CD4-positive, alpha-beta T cell treated with Interleukin-6 at 100 ng/mL for 8 hours (primary cell): ENCODE data around the gene DLX4.

ENCODE experiments used
- DNase-seq: peaks from one replicate; pipeline ENCODE4 v3.0.0-alpha.2; 2020; ENCODE audit warnings: mixed read lengths, low spot score

The DLX4 gene

DNA sequence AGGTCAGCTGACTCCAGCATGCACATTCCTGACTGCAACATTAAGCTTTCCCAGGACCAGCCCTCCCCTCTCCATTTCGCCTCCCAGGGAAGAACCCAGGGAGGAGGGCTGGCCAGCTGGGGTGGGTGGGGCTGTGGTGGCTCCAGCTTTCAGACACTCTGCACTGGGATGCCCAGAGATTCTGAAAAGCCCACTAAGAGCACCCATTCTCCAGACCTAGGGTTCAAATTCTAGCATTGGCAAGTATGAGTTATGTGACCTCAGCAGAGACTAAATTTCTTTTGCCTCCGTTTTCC lies 18.2 kb downstream of the DLX4 start:
- no peak for DNase-seq

GRCh38 chr17:49987681-49988441 lies 18.9 kb downstream of the DLX4 start:
- DNase-seq: no peak

- DNase-seq: no peak
Measured at GRCh38 chr17:49989518-49989880, 20.5 kb downstream of the DLX4 start.

GRCh38 chr17:49990331-49990730 lies 21.3 kb downstream of the DLX4 start:
- DNase-seq: no peak

- no peak for DNase-seq
Measured at GRCh38 chr17:49990921-49991320, 21.9 kb downstream of the DLX4 start.

GRCh38 chr17:49991409-49991808 lies 22.4 kb downstream of the DLX4 start:
- DNase-seq: no peak

- no peak for DNase-seq
Measured at GRCh38 chr17:49992191-49992932, 23.4 kb downstream of the DLX4 start.

- DNase-seq: no peak
Measured at GRCh38 chr17:49992933-49993422, 24.0 kb downstream of the DLX4 start.

- DNase-seq: peak; percentile 25
Measured at GRCh38 chr17:49993423-49994060, 24.6 kb downstream of the DLX4 start.

GRCh38 chr17:49994085-49995054 lies 25.4 kb downstream of the DLX4 start:
- no peak for DNase-seq

GRCh38 chr17:49995055-49995738 lies 26.2 kb downstream of the DLX4 start, which contains the start of gene DLX3:
Gene DLX3 (minus strand): TSS chr17:49995224. CDS start chr17:49994998, 226 bp downstream.
- DNase-seq: no peak

DNA sequence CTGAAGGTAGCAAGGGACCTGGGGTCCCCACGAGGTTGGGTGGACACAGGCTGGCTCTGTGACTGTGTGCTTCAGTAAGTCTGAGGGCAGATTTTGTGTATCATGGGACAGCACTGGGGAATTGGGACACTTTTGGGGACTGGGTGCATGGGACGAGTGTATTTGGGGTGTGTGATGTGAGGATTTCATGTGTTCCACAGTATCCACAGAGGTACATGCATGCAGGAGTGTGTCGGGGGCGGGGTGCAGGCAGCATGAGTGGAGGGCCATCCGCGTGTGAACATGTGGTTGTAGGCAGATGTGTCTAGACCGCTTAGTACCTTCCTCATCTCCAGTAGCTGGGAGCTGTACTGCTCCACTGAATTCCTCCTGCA lies 27.1 kb downstream of the DLX4 start:
- no peak for DNase-seq

DNA sequence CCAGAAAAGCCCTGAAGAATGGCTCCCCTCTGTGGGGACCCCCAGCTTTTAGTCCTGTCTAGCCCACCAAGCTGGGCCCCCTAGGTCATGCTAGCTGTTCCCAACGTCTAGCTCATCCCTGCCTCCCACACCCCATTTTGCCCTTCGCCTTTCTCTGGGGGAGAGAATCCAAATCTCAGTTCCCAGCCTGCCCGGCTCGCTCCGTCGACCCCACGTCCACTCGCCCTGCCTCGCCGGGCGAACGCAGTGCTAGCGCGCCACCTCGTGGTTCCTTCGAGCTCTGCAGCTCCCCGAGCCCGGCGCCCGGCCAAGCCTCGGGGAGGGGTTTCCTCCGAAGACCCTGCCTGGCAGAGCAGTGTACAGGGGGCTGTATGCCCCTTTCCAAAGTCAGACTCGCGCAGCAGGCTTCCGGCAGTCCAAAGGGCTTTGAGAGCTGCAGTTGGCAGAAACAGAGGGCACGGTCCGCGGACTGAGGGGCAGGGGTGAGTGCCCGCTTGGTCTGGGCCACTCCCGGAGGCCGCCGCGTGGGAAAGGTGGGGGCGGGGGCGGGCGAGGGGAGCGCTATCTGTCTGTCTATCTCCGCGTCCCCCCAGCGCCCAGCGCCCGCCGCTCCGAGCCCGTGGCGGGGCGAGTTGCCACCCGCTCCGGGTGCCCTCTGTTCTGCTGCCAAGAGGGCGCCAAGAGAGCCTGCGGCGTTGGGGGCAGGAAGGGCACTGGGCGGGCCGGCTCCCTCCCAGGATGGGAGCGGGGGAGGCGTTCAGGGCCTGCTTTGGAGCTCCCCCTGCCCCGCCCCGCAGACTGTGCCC lies 27.7 kb downstream of the DLX4 start:
- peak; percentile 47 for DNase-seq

DNA sequence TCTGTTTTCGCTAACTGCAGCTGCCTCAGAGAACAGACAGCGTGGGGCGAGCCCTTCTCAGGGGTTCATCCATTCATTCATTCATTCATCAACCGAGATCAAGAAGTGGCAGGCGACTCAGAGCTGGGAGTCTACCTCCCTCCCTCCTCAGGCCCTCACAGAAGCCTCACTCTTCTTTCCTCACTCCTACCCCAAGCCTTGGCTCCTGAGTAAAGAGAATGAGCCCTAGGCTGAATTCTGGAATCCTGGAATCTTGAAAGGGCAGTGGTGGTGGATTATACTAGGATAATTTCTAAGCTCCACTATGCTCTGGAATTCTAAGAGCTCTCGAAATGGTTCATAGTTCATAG lies 28.3 kb downstream of the DLX4 start:
- DNase-seq: no peak

GRCh38 chr17:49997773-49998703 lies 29.0 kb downstream of the DLX4 start:
- peak; percentile 83 for DNase-seq

DNA sequence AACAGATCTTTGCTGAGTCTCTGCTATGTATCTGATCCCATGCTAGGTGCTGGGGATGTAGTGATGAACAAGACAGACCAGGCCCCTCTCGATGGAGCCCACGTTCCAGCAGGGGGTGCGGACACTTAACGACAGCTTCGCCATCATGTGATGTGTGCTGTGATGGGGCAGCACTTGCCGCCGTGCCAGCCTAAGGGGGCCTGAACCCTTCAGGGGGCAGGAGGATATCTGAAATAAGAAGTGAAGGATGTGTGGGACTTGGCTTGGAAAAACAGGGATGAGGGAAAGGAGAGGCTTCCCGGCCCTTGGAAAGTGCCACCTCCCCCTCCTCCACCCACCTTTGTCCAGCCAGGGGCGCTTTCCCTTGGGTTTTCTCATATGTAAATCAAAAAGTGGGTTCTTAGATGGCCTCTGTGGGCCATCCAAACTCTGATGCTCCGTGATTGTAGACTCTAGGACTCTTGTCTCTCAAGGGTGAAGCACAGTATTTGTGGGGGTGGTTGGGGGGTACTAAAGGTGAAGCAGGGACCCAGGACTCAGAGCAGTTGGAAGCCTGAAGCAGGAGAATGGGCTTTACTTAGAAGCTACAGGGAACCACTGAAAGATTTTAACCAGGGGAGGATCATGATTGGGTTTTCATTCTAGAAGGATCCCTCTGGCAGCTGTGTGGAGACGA lies 30.0 kb downstream of the DLX4 start:
- DNase-seq: no peak

GRCh38 chr17:50003911-50004310 lies 34.9 kb downstream of the DLX4 start:
- no peak for DNase-seq

GRCh38 chr17:50009282-50009681 lies 40.3 kb downstream of the DLX4 start:
- no peak for DNase-seq

DNA sequence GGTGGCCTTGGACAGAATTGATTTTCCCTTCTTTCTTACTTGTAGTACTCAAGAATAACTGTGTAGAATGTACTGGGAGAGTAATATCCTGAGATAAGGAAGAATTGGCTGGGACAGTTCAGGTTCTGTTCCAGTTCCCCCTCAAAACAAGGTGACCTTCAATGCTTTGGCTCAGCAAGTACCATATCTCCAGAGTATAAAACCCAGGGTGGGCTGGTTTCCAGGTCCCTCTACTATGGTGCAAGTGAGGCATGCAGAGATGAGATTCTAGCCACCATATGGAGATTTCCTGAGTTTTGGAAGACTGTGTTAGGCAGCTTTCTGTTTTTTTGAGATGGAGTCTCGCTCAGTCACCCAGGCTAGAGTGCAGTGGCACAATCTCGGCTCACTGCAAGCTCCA lies 44.1 kb downstream of the DLX4 start:
- no peak for DNase-seq
